ENCODE results near the gene SLIT3. TPM values are rescaled to one million over a fixed set of nuclear protein-coding genes. Genes with fewer than 3 reads are reported as not detected.

The SLIT3 gene
- total and polyA plus RNA-seq, 10 of the 15 experiments (the other 5 are each of a cell fraction or from before 2014, with no cell fraction given): 0.05 TPM; not detected in 9

DNA sequence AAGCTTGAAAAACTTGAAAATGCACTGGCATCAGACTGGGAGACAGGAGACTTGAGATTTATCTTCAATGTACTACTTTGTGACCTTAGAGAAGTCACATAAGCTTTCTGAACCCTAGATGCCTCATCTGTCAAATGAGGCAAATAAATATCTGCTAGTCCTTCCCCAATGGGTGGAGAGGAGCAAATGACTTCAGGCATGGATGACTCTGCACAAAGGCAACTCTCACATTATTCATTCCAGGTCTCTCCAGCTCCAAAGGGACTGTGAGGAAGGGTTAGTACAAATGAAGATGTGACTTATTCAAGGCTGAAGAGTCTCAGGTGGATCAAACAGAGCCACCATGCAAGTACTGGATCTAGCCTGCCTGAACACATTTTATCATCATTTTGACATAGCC lies 228.7 kb downstream of the SLIT3 start:
- intact Hi-C loops (cut with micrococcal nuclease; ENCODE audit: unreplicated experiment) (no loop called here), in situ Hi-C loops (cut with MboI) (no loop called here)
- no peak overlapping the region for H3K27ac ChIP-seq (ENCODE audit: control insufficient read depth, insufficient read depth)
- H3K9ac ChIP-seq (ENCODE audit: control insufficient read depth, insufficient read depth, low read length): no peak overlapping the region
- ATAC-seq (no peak), DNase-seq (ENCODE audit: low read depth, low spot score) (no peak), FAIRE-seq (no peak)
- ChIA-PET RAD21 (ENCODE audit: unreplicated experiment) (no interaction called here), CTCF (no interaction called here), POLR2A (no interaction called here), SMC1A (ENCODE audit: uncharacterized antibody, unreplicated experiment) (no interaction called here)
- H3K4me2 ChIP-seq (ENCODE audit: control insufficient read depth, insufficient read depth): no peak overlapping the region
- no peaks in the 10 kb centered on the region for H3K4me1 ChIP-seq (ENCODE audit: control insufficient read depth, insufficient read depth, low read length)
- H3K4me3 ChIP-seq: no peak overlapping the region
- no peak overlapping the region for H2AFZ ChIP-seq (ENCODE audit: control insufficient read depth, low read depth, low read length)
- no peaks in the 10 kb centered on the region for H3K79me2 ChIP-seq (ENCODE audit: control insufficient read depth, insufficient read depth, low read length)
- no peaks in the 10 kb centered on the region for H3K9me3 ChIP-seq (replicated peaks; ENCODE audit: control insufficient read depth, insufficient read depth, low read length)
- H3K36me3 ChIP-seq (ENCODE audit: control insufficient read depth in 2 of 2, insufficient read depth in 2 of 2, low read length in 1 of 2): no peaks in the 10 kb centered on the region
- peaks cover 0 to 6% of the 10 kb centered on the region in 2 experiments; a peak in 1 of 4 replicates for H3K27me3 ChIP-seq (replicated peaks in 1 of 2; ENCODE audit: control insufficient read depth in 2 of 2, insufficient read depth in 2 of 2, low read length in 1 of 2)
- TF ChIP-seq, protein P1, sequence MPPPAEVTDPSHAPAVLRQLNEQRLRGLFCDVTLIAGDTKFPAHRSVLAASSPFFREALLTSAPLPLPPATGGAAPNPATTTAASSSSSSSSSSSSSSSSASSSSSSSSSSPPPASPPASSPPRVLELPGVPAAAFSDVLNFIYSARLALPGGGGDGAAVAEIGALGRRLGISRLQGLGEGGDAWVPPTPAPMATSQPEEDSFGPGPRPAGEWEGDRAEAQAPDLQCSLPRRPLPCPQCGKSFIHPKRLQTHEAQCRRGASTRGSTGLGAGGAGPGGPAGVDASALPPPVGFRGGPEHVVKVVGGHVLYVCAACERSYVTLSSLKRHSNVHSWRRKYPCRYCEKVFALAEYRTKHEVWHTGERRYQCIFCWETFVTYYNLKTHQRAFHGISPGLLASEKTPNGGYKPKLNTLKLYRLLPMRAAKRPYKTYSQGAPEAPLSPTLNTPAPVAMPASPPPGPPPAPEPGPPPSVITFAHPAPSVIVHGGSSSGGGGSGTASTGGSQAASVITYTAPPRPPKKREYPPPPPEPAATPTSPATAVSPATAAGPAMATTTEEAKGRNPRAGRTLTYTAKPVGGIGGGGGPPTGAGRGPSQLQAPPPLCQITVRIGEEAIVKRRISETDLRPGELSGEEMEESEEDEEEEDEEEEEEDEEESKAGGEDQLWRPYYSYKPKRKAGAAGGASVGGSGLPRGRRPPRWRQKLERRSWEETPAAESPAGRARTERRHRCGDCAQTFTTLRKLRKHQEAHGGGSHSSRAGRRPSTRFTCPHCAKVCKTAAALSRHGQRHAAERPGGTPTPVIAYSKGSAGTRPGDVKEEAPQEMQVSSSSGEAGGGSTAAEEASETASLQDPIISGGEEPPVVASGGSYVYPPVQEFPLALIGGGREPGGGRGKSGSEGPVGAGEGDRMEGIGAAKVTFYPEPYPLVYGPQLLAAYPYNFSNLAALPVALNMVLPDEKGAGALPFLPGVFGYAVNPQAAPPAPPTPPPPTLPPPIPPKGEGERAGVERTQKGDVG (CRISPR knock-in tag; IDR thresholded peaks at IDR 0.05): no peak
- TF ChIP-seq TAF1 (IDR thresholded peaks at IDR 0.05; ENCODE audit: borderline replicate concordance, low read depth, low read length) (no peak), HDAC6 (IDR thresholded peaks at IDR 0.05; ENCODE audit: unreplicated experiment) (no peak), JUNB (IDR thresholded peaks at IDR 0.05) (no peak), POLR2A (IDR thresholded peaks at IDR 0.05; ENCODE audit: low read depth, low read length) (no peak), BMI1 (IDR thresholded peaks at IDR 0.05; ENCODE audit: borderline replicate concordance) (no peak), TCF12 (IDR thresholded peaks at IDR 0.05; ENCODE audit: low read depth, low read length) (no peak)
- 0 out of 2 replicates have a peak, but pooled peaks cover 2% of the 10 kb centered on the region for H4K20me1 ChIP-seq (ENCODE audit: control insufficient read depth, insufficient read depth)
- no TSS peak for BruUV-seq (replicated peaks)
